Cardiac septum (tissue), 1 donor: Measurements from ENCODE around the gene IL15. TPM values are rescaled to one million over a fixed set of nuclear protein-coding genes. Genes with fewer than 3 reads are reported as not detected.
A peak's percentile ranks its signal among the peaks of the same experiment; 100 is the strongest.
"Not testable (repeated sequence)": the region's sequence is repeated elsewhere in the genome, so short reads cannot be mapped to it uniquely, and the experiment has no call there.

Source experiments
- DNase-seq: peaks from one replicate; pipeline ENCODE4 v3.0.0-alpha.2; 2020; ENCODE audit warnings: low spot score
- intact Hi-C: fragments of 100-400 bp; cut with DNase I; formaldehyde crosslinking; loops from one replicate; pipeline ENCODE4 v1.14.0; 2022
- long read RNA-seq: library from polyadenylated mRNA; unstranded; transcript quantifications from one replicate; pipeline ENCODE4 v2.0.0, GENCODE V29; 2021
- total RNA-seq: library from RNA; stranded (reverse); fragmentation: NEBNext Ultra II Directional; extraction: Animal tissue kit (Norgen Biotek cat#: 25700); gene quantifications from one replicate; pipeline ENCODE4 v1.2.1, GENCODE V29; 2021
- donor health status: DM: no; HTN: no; CAD: no.

Gene IL15
- total RNA-seq = 3.1 TPM
- long read RNA-seq, partial matches to known transcripts = 2 of 8 reads
- long read RNA-seq, other reads (novel, unspliced or antisense) = 5 of 8 reads

DNA sequence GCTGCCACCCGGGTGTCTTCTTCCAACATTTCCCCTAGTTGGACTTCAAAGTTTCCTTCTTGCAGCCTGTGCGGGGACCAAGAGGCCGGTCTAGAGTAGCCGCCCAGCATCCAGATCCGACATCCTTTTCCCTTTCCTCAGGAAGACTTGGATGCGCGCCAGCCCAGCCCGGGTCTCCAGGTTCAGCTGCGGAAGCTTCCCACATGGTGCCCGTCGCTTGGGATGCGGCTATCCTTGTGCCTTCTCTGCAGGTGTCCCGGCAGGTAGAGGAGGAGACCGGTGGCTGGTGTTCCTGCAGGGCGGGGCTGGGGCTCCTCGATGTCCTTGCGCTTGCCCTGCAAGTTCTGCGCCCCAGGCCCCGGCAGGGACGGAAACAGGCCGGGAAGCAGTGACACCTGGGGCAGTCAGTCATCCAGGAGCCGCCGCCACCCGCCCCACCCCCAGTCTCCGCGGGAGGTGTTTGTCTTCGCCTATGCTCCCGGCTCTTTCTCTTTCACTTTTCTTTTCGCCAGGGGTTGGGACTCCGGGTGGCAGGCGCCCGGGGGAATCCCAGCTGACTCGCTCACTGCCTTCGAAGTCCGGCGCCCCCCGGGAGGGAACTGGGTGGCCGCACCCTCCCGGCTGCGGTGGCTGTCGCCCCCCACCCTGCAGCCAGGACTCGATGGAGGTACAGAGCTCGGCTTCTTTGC, at the start of gene IL15:
Gene IL15, plus strand, starts transcription at position 502 of the 689 bp plus-strand sequence. CDS start 82,882 bp downstream, outside the sequence.
- intact Hi-C loops = loop anchor here (2.0 kb wide), 1 partner anchor 19 kb away; no protein-coding TSS in a partner anchor
- DNase-seq = peak; percentile 79

DNA sequence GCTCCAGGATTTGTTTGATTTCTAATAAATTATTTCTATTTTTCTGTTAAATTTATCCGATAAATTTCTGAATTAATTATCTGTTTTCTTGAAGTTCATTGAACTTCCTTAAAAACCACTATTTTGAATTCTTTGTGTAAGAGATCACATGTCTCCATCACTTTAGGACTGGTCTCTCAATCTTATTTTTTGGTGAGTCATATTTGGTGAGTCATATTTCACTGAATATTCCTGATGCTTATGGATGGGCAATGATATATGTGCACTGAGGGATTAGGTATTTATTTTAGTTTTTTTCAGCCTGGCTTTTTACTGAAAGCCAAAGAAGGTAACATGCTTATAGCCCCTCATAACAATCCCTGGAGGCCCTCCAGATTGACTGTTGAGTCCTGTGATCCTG, 48.5 kb upstream of the IL15 start:
- intact Hi-C loops = no loop called here

GRCh38 chr4:141595531-141595930, 40.9 kb upstream of the IL15 start:
- DNase-seq = no peak
- intact Hi-C loops = no loop called here

More for the DNA sequence above, 48.5 kb upstream of the IL15 start:
- no peak for DNase-seq

DNA sequence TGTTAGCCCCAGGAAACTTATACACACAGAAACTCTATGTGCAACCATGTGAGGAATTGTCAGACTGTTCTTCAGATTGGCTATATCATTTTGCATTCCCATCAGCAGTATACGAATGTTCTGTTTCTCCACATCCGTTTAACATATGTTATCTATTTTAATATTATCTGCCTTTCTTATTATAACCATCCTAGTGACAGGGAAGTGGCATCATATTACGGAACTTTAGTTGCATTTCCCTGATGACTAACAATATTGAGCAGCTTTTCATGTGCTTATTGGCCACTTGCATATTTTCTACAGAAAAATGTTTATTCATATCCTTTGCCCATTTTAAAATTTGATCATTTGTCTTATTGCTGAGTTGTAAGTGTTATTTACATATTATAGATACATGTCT, 36.5 kb upstream of the IL15 start:
- intact Hi-C loops = no loop called here
- DNase-seq = no peak

- intact Hi-C loops, DNase-seq: not testable (repeated sequence)
Observed at GRCh38 chr4:141604683-141605082, 31.7 kb upstream of the IL15 start.

- no peak for DNase-seq
- intact Hi-C loops = no loop called here
Observed at GRCh38 chr4:141605425-141605856, 30.9 kb upstream of the IL15 start.

GRCh38 chr4:141609243-141609642, 27.1 kb upstream of the IL15 start:
- DNase-seq = peak; percentile 53
- intact Hi-C loops = no loop called here

- intact Hi-C loops = no loop called here
- no peak for DNase-seq
Observed at GRCh38 chr4:141610365-141610764, 26.0 kb upstream of the IL15 start.

DNA sequence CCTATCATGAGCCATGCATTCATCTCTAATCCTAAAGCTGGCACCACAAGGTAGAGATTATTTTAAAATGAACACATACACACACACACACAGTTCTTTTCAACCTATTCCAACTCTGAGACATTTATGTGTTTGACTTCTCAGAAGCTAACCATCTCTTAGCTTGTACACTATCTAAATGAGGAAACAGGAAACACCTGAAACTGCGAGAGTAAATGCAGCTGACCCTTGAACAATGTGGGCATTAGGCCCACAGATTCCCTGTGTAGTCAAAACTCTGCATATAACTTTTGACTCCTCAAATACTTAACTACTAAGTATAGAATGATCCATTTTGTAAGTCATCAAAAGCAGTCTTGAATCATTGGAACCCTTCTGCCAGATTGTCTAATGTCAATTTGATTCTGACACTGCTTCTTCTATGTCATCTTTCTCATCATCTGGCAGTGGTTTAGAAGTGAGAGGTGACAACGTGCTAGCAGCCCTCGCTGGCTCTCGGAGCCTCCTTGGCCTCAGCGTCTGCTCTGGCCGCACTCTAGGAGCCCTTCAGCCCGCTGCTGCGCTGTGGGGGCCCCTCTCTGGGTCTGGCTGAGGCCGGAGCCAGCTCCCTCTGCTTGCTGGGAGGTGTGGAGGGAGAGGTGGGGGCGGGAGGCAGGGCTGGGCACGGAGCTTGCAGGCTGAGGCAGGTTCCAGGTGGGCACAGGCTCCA, 21.4 kb upstream of the IL15 start:
- intact Hi-C loops = no loop called here
- peak; percentile 38 for DNase-seq

DNA sequence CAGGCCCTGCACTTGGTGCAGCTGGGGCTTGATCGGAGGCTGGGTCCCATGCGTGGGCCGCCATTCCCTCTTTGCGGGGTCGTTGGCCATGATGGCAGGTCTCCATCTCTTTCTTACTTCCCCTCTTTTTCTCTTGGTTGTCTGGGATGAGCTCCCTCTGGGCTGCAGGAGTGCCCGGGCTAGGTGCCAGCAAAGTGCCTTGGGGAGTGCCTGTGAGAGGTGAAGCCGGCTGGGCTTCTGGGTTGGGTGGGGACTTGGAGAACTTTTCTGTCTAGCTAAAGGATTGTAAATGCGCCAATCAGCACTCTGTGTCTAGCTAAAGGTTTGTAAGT, 20.8 kb upstream of the IL15 start:
- intact Hi-C loops = not testable (repeated sequence)
- peak; percentile 49 for DNase-seq

DNA sequence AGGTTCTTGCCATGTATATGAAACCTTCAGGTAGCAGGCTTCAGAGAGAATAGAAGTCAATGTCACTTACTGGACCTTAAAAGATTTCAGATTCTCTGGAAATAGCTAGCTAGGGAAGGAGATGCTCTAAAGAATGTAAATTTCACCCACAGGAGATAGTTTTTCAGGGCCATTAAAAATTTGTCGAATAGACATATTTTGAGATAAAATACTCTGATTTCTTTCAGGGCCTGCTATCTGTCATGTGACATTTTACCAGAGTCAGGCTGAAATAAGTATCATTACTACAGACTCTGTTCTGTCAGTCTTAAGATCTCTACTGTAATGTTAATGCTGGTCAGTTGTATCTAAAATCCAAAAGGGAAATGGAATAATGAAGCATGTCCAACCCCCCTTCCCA, 15.7 kb upstream of the IL15 start:
- no peak for DNase-seq
- intact Hi-C loops = no loop called here

DNA sequence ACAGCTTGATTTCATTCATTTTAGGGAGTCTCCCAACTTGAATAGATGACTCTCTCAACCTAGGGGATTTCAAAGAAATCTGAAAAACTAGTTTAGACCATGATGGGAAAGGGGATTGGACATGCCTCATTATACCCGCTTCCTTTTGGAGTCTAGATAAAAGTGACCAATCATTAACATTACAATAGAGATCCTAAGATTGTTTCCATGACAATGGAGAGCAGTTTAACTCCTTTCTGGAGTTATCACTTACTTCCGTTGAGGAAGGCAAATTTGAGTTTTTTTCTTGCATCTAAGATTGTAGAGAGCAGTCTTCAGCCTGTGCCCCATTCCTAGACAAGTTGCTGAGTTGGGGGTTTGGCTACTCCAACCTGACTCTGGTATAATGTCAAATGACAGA, 11.4 kb upstream of the IL15 start:
- intact Hi-C loops = no loop called here
- no peak for DNase-seq

DNA sequence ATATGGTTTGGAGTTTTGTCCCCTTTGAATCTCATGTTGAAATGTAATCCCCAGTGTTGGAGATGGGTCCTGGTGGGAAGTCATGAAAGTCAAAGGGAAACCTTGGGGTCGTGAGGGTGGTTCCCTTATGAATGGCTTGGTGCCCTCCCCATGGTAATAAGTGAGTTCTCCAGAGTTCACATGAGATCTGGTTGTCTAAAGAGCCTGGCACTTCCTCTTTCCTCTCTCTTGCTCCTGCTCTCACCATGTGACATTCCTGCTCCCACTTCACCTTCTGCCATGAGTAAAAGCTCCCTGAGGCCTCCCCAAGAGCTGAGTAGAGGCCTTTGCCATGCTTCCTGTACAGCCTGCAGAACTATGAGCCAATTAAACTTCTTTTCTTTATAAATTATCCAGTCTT, 5.5 kb upstream of the IL15 start:
- intact Hi-C loops = no loop called here
- DNase-seq = no peak

DNA sequence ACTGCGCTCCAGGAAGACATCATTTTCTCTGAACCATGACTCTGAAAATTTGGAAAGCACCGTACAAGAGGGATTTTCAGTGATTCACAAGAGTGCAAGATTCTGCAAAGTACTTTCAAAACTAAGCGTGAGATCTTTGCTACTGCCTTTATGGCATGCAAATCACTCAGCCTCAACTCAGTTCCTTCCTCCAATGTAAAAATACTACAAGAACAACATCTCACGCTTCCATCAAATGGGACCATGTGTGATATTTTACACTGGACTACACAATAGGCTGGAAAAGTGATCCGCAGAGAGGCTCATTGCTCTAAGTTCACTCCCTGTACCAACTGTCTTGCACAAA, 674 bp upstream of the IL15 start:
- intact Hi-C loops = loop anchor here (2.0 kb wide), 1 partner anchor 19 kb away; no protein-coding TSS in a partner anchor
- no peak for DNase-seq

DNA sequence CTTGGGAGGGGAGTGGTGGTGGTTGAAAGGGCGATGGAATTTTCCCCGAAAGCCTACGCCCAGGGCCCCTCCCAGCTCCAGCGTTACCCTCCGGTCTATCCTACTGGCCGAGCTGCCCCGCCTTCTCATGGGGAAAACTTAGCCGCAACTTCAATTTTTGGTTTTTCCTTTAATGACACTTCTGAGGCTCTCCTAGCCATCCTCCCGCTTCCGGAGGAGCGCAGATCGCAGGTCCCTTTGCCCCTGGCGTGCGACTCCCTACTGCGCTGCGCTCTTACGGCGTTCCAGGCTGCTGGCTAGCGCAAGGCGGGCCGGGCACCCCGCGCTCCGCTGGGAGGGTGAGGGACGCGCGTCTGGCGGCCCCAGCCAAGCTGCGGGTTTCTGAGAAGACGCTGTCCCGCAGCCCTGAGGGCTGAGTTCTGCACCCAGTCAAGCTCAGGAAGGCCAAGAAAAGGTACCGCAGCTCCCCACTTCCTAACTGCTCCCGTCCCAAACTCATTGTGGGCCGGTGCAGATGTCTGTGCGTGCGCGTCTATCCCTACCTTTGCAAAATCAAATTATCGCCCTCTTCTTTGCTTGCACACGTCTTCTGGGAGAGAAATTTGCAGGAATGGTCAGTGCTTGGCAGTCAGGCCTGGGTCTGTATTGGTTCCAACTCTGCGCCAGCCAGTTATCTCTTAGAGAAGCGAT, 533 bp downstream of the IL15 start:
- DNase-seq = no peak
- intact Hi-C loops = loop anchor here (2.0 kb wide), 1 partner anchor 18 kb away; no protein-coding TSS in a partner anchor

DNA sequence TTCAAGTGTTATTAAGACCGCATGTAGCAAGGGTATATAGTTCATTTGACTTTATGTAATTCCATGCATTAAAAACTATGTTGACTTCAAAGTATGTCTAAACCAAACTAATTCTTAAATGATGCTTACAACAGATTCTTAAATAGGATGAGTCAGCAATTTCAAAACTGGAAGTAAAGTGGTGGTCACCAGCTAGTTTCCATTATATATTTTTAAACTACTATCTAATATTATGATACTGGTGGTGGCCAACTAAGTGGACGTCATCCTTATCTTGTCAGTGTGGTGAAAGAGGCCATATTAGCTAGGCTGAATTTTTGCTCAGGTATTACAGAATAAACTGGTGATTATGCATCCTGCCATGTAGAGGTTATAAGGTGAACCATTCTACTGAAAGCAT, 1.2 kb downstream of the IL15 start:
- intact Hi-C loops = loop anchor here (2.0 kb wide), 1 partner anchor 17 kb away; no protein-coding TSS in a partner anchor
- DNase-seq = no peak

GRCh38 chr4:141638230-141638629, 1.8 kb downstream of the IL15 start:
- no peak for DNase-seq
- intact Hi-C loops = no loop called here

- intact Hi-C loops = no loop called here
- DNase-seq = no peak
Observed at GRCh38 chr4:141640696-141641095, 4.3 kb downstream of the IL15 start.

DNA sequence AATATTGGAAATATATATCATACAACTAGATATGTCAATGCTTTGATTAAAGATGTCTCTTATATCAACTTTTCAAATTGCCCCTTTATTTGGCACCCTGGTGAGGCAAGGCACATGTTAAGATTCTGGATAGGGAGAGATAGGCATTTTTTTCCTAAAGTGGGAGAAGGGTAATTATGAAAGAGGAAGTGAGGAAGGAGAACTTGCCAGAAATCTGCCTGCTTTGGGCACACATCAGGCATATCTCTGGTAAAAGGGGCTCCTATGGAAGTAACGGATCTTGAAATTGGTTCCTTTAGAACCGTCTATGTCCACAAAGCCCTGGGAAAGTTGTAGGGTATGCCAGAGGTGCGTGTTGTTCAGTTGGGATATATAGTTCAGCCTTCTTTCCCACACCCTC, 5.7 kb downstream of the IL15 start:
- no peak for DNase-seq
- intact Hi-C loops = no loop called here

- intact Hi-C loops = no loop called here
- no peak for DNase-seq
Observed at GRCh38 chr4:141642711-141643110, 6.3 kb downstream of the IL15 start.

GRCh38 chr4:141643557-141643956, 7.2 kb downstream of the IL15 start:
- no peak for DNase-seq
- intact Hi-C loops = no loop called here
